Medulla oblongata (tissue), 1 donor: ENCODE results near the gene VPS26C.
A peak's percentile ranks its signal among the peaks of the same experiment; 100 is the strongest.
"Not testable (repeated sequence)": the region's sequence is repeated elsewhere in the genome, so short reads cannot be mapped to it uniquely, and the experiment has no call there.

Experiments used
- DNase-seq: peaks from one replicate; pipeline ENCODE4 v3.0.0-alpha.2; 2015; ENCODE audit errors: extremely low spot score

Gene VPS26C

DNA sequence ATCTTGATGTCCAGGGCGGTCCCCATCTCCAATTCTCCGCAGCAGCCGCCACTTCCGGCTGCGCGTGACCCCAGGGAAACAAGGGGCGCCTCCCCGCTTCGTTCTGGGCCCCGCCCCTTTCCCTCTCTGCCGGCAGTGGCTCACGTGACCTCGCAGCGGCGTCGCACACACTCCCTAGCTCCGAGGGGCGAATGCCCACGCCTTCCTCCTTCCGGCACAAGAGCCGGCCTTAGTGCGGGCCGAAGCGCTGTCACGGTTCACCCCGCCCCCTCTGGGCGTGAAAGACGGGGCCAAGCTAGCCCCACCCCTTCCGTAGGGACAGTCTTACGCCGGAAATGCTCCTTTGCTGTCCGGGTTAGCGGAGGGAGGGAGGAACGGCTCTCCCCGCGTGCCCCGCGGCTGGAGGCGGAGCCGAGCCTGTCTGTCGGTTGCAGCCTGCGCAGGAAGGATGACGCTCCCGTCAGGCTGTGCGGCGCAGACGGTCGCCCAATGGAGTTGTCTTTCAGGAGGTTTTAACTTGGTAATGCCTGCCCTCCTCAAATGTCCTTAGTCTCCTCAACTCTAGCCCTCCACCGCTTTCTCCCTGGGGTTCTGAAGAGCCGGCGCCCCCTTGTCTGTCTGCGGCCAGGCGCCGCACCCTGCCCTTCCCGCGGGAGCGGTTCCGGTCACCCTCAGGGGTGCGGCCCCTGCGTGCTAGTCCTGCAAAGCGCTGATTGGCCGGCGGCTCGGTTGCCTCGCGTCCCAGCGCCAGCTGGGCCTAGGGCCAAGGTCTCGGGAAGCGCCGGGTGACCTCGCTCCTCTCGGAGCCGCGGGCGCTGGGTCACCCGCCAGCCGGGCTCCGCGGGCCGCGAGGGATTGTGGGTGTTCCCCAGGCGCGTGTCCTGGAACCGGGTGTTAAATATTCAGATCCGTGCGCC is at the start of gene VPS26C:
TSS of gene VPS26C (minus strand) at position 66 of the 917 bp plus-strand sequence. CDS start at position 26, 40 bp downstream.
- peak; percentile 99 for DNase-seq

DNA sequence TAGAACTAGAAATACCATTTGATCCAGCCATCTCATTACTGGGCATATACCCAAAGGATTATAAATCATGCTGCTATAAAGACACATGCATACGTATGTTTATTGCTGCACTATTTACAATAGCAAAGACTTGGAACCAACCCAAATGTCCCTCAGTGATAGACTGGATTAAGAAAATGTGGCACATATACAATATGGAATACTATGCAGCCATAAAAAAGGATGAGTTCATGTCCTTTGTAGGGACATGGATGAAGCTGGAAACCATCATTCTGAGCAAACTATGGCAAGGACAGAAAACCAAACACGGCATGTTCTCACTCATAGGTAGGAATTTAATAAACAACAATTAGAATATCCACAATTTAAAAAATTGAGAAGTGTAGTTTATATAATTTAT is 48.9 kb upstream of the VPS26C start:
- DNase-seq: not testable (repeated sequence)

DNA sequence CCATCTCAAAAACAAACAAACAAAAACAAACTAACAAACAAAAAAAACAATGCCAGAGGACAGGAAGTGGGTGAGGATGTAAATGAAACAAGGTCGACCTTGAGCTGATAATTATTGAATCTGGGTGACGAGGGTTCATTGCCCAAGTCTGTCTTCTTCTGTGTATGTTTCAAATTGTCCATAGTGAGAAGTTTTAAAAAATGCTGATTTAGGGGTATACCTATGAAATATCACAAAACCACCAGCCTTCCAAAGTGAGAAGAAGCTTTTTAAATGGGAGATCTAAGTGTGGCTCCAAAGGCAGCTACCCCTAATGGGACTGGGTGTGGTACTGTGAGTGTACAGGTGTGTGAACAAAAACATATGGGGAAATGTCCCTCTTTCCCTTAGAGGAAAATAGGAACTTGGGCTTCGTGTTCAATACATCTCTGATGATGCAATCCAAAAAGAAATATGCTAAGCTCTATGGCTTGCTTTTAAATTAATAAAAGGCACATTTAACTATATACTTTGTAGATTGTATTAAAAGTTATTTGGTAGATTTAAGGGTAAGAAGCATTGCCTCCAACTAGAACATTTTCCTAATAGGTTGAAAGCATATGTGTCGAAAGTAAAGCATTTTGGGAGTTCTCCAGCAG is 33.1 kb upstream of the VPS26C start:
- no peak for DNase-seq

DNA sequence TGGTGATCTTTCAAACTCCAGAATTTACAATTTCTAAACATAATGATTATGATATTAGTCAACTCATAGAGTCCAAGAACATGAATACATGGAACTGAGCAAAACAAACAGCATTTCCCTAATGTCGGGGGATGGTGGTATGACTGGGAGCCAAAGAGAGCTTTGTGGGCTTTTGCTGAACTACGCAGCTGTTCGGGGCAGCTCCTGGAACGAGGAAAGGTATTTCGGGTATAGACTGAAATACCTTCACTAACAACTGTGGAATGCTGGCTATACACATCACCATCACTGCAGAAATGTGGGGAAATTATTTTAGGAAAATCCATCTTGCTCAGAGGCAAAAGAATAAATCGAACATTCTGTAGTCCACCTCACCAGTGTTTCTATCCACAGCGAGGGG is 30.2 kb upstream of the VPS26C start:
- no peak for DNase-seq

DNA sequence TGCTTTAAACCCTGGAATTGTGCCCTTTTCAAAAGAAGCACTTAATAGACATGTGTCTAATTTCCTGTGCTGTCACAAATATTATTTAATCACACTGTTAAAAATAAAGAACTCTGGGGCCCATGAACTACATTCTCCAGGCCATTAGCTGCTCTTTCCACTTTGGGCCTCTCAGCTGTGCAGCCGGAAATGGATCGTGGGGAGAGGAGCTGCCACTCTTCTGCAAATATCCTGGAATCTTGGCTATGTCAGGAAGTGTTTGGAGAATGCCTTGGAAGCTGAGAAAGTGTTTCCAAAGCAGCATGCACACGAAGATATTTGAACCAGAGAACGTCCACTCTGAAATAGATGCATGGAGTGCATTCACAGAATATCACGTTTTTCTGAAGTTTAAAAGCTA is 27.5 kb upstream of the VPS26C start:
- DNase-seq: no peak

DNA sequence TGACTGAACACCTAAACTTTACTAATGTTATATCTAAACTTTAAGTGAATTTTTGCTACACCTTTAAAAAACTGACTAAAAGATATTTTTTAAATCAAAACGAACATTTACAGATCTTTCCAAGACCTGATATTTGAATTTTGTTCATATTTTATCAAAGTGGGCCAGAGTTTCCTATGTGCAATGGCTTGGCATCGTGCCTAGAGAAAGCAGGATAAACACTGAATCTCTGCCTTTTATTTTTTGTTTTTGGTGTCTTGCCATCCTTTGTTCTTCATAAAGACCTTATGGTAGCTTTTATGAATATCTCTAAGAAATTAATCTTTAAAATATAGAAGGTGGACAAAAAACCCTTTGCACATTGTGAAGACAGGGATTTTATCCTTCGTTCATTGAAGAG is 25.8 kb upstream of the VPS26C start:
- no peak for DNase-seq

DNA sequence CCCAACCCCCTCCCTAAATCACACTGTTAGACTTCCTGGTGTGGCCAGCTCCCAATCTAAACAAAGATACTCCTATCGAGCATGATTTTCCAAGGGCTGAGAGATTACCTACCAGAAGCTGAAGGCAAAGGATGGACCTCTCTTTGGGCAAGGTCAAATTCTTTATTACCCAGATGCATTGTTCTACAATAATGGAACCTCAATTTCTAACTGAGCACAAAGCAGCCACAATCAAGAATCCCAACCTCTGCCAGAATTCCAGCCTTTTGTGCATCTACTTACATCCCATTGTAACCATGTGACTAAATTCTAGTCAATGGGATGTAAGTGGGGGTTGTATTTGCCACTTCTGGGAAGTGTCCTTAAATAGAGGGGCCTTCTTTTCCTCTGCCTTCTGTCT is 24.9 kb upstream of the VPS26C start:
- no peak for DNase-seq

DNA sequence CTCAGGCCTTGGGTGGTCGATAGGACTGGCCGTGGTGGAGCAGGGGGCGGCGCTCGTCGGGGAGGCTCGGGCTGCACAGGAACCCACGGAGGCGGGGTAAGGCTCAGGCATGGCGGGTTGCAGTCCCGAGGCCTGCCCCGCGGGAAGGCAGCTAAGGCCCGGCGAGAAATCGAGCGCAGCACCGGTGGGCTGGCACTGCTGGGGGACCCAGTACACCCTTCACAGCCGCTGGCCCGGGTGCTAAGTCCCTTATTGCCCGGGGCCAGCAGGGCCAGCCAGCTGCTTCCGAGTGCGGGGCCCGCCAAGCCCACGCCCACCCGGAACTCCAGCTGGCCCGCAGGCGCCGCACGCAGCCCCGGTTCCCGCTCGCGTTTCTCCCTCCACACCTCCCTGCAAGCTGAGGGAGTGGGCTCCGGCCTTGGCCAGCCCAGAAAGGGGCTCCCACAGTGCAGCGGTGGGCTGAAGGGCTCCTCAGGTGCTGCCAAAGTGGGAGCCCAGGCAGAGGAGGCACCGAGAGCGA is 16.1 kb upstream of the VPS26C start:
- DNase-seq: not testable (repeated sequence)

DNA sequence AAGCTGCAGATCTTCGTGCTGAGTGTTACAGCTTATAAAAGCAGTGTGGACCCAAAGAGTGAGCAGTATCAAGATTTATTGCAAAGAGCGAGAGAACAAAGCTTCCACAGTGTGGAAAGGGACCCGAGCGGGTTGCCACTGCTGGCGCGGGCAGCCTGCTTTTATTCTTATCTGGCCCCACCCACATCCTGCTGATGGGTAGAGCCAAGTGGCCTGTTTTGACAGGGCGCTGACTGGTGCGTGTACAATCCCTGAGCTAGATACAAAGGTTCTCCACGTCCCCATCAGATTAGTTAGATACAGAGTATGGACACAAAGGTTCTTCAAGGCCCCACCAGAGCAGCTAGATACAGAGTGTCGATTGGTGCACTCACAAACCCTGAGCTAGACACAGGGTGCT is 15.5 kb upstream of the VPS26C start:
- not testable (repeated sequence) for DNase-seq

DNA sequence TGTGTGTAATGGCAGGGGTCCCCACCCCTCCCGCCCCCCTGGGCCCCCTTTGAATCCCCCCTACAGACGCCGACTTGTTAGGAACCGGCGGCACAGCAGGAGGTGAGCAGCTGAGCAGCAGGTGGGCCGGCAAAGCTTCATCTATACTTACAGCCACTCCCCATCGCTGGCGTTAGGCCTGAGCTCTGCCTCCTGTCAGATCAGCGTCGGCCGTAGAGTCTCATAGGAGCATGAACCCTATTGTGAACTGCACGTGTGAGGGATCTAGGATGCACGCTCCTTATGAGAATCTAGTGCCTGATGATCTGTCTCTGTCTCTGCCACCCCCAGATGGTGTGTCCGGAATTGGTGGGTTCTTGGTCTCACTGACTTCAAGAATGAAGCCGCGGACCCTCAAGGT is 14.9 kb upstream of the VPS26C start:
- DNase-seq: no peak

DNA sequence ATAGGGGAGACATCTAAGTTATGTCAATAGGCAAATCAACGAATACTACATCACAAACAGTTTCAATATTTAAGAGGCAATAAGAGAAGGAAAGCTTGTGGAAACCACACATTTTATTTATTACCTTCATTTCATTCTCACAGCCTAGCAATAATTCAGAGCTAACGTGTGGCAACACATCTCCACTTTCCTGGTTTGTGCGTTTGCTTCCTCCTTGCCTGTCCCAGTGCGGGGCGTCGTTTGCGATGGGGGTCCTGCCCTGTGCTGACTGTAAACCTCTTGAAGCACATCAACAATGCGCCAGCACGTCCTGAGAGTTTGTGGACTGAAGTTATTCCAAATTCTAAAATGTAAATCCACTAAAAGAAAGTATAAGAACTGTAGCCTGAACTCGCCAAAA is 14.4 kb upstream of the VPS26C start:
- no peak for DNase-seq

DNA sequence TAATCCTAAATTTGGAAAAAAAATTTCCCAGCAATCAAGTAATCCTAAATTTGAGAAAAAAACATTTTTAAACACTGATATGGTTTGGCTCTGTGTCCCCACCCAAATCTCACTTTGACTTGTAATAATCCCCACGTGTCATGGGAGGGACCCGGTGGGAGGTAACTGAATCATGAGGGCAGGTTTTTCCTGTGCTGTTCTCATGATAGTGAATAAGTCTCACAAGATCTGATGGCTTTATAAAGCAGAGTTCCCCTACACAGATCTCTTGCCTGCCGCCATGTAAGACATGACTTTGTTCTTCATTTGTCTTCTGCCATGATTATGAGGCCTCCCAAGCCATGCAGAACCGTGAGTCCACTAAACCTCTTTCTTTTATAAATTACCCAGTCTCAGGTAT is 12.1 kb upstream of the VPS26C start:
- not testable (repeated sequence) for DNase-seq

DNA sequence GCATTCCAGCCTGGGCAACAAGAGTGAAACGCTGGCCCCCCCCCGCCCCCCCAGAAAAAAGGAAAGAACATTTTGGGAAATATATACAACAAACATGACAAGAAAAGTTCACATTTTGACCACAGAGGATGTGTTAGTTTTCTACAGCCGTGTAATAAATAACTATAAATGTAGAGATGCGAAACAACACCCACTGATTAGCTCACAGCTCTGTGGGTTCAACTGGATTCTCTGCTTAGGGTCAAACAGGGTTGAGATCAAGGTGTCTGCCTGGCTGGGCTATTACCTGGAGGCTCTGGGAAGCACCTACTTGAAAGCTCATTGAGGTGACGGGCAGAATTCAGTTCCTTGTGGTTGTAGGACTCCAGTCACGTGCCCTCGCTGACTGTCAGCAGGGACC is 11.1 kb upstream of the VPS26C start:
- no peak for DNase-seq

DNA sequence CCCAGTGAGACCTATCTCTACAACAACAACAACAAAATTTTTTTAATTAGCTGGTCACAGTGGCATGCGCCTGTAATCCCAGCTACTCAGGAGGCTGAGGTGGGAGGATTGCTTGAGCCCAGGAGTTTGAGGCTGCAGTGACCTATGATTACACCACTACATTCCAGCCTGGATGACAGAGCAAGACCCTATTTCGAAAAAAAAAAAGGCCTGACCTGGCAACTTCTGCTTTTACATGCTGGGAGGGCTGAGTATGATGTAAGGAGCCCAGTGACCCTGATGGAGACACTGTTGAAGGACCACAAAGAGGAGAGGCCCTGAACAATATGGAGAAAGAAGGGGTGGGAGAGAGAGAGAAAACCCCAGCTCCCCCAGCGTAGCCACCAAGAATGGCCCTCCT is 9.2 kb upstream of the VPS26C start:
- no peak for DNase-seq

DNA sequence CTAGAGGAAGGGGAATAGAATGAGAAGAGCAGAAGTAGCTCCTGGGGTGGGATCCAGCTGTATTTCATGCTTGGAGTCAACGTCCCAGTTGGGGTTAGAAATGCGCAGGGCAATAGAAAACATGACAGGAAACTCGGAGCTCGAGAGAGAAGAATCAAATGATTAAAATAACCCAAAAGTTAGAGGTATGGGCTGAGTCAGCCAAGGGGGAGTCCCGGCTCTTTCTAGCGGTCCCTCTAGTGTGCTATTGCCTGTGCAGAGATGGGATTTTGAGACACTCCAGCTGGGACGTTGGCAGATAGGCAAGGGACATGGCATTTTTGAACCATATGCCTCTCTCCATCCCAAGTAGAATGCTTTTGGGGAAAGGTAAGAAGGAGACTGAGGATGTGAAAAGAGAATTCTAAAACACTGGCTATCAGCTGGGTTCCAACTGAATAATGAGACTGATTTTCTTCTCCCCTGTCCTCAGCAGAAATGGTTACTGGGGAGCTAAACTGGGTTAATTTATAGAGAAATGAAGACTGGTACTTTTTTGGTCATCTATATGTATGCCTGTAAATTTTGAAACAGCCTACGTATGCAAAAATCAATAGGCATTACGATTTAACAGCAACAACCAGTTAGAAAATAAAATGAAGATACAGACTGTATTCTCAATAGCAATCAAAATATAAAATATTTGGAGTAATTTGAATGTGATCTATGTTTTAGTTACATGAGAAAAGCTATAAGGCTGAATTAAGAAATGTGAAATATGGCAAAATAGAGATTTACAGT is 7.0 kb upstream of the VPS26C start:
- no peak for DNase-seq

DNA sequence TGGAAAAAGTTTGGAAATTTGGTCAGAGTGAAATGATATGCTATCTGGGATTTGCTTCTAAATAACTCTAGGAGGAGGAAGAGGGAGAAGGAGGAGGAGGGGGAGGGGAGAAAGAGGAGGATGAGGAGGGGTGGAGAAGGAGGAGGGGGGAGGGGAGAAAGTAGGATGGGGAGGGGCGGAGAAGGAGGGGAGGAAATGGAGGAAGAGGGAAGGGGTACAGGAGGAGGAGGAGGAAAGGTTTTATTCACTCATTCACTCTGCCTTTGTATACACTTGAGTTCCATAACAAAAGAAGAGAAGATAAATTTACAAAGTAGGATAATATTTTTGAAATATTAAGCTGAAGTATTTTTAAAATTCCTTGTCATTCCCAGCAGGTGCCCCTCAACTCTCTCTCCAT is 6.3 kb upstream of the VPS26C start:
- no peak for DNase-seq

DNA sequence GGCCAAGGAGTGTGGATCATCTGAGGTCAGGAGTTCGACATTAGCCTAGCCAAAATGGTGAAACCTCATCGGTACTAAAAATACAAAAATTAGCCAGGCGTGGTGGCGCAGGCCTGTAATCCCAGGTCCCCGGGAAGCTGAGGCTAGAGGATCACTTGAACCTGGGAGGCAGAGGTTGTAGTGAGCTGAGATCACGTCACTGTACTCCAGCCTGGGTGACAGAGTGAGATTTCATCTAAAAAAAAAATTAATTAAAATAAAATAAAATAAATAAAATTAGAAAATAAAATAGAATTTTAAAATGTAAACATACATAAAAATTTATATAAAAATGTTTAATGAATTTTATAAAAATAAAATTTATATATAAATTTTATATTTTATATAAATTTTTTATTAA is 5.8 kb upstream of the VPS26C start:
- DNase-seq: no peak

DNA sequence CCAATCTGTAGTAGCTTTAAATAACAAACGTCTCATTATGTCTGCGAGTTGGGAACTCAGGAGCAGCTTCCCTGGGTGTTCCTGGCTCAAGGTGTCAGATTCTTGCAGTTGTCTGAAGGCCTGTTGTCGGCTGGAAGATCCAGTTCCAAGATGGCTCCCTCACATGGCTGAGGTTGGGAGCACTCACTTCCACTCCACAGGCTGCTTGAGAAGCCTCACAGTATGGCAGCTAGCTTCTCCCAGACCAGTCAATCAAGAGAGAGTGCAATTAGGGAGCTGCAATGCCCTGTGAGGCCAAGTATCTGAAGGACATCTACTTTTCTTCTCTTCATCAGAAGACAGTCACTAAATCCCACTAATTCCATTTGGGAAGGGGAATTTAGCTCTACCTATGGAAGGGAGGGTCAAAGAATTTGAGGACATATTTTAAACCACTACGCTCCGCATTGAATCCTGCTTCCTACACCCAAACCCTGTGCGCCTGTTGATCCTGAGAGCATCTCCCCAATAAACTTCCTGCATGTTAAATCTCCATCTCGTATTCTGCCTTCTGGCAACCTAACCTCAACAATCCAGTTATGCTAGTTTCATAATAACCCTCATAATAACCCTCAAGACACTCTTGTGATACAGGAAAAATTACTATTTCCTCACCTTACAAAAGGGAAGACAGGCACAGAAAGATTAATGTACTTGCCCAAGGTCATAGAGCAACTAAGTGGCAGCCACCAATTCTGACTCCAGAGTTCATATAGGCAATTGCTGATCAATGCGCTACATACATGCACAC is 3.6 kb upstream of the VPS26C start:
- no peak for DNase-seq

DNA sequence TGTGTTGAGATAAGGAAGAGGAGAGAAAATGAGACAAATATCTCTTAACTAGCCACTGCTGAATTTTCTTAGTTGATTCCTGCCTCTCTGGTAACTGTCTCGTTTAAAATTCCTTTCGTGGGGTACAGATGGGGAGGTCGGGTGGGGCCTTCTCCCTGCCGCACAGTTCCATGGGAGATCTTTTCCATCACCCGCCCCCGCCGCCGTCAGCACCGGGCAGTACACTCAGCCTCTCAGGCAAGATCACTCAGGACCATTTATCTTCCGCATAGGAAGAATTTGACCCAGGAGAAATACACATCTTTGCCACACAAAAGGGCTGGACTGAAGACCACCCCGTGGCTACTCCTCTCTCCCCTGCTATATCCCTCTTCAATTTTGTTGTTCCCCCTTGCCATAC is 2.3 kb upstream of the VPS26C start:
- DNase-seq: no peak

DNA sequence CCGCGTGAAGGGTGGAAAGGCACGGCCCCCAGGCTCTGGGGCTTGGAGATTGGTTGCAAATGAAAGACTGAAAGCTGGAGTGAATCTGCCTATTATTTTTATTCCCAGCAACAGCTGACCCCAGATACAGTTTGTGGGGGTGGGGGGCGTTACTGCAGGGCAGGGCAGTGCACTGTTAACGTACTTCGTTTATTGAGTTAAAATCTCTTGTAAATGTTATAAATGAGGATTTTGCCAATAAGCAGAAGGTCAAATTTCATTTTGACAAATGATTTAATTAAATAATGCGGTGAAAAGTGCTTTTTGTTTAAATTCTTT is 1.0 kb upstream of the VPS26C start:
- DNase-seq: no peak

DNA sequence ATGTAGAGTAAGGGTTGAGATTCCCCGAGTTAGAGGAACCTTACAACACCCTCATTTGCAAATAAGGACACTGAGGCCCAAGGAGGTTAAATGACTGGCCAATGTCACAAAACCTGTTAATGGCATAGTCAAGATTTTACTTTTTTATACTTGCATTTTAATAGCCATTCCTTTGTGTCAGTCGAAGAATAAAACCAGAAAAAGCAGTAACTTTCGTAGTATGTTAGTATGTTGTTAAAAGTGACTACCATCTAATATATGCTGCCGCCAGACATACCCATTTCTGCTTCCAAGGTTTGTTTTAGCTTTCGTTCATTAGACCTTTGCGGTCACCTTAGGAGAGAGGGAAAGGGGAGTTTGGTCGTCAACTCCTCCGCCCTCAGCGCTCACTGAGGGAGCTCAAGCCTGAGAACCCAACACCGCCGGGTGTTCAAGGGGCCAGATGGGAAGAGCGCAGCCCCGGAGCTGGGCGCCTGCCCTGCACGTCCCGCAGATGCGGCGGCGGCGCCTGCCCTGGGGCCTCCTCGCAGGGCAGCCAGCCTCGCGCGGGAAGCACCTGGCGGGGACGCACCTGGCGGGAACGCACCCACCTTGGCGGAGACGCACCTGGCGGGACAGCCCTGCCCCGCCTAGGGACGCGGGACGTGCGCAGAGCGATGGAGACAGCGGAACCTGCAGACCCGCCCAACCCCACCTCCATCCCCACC is 466 bp downstream of the VPS26C start:
- DNase-seq: peak; percentile 21
